Activated CD8-positive, alpha-beta T cell treated with anti-CD3 and anti-CD28 coated beads for 36 hours (primary cell): ENCODE results near the gene KHDC1. TPM values are rescaled to one million over a fixed set of nuclear protein-coding genes. Genes with fewer than 3 reads are reported as not detected.

Experiments
- ATAC-seq: fragments of 200-7000 bp; cut with Tn5 transposase; one replicate; pipeline ENCODE4 v1.10.0; 2021; ENCODE audit warnings: mild to moderate bottlenecking, moderate library complexity
- CTCF ChIA-PET: fragments of 350-600 bp; sonication (Branson Sonifier 250); formaldehyde crosslinking; loops from one replicate; lab custom pipeline; 2021; ENCODE audit warnings: antibody characterized with exemption; lab: Charles Lee
- POLR2A ChIA-PET: fragments of 350-600 bp; sonication (Branson Sonifier 250); formaldehyde crosslinking; loops from one replicate; lab custom pipeline; 2021; ENCODE audit warnings: antibody characterized with exemption; lab: Charles Lee
- DNase-seq: peaks from one replicate; pipeline ENCODE4 v3.0.0-alpha.2; 2020
- H3K27ac Mint-ChIP-seq: one replicate; pipeline ENCODE4 v1.8.0; 2021; ENCODE audit warnings: mild to moderate bottlenecking, mixed read lengths
- H3K27me3 Mint-ChIP-seq: one replicate; pipeline ENCODE4 v1.8.0; 2021; ENCODE audit warnings: mixed read lengths
- H3K36me3 Mint-ChIP-seq: one replicate; pipeline ENCODE4 v1.8.0; 2021; ENCODE audit warnings: low read depth, mixed read lengths
- H3K4me1 Mint-ChIP-seq: one replicate; pipeline ENCODE4 v1.8.0; 2021; ENCODE audit warnings: low read depth, mixed read lengths
- H3K4me3 Mint-ChIP-seq: one replicate; pipeline ENCODE4 v1.8.0; 2021; ENCODE audit warnings: mild to moderate bottlenecking, moderate library complexity, mixed read lengths
- H3K9me3 Mint-ChIP-seq: one replicate; pipeline ENCODE4 v1.8.0; 2021; ENCODE audit warnings: mixed read lengths
- intact Hi-C: fragments of 100-400 bp; cut with micrococcal nuclease; formaldehyde crosslinking; loops from one replicate; pipeline ENCODE4 v1.10.0; 2022
- total RNA-seq, 2 experiments: library from RNA; stranded (reverse); gene quantifications; one replicate each; pipeline ENCODE4 v1.2.3, GENCODE V29; 2021
- TF ChIP-seq, protein P1 (sequence below): fragments of 200-600 bp; IDR thresholded peaks from one replicate; pipeline ENCODE4 v1.8.0; 2022; ENCODE audit warnings: antibody characterized with exemption, mild to moderate bottlenecking

The KHDC1 gene
- total RNA-seq, 2 experiments from 2014 or later: 3.5 TPM

DNA sequence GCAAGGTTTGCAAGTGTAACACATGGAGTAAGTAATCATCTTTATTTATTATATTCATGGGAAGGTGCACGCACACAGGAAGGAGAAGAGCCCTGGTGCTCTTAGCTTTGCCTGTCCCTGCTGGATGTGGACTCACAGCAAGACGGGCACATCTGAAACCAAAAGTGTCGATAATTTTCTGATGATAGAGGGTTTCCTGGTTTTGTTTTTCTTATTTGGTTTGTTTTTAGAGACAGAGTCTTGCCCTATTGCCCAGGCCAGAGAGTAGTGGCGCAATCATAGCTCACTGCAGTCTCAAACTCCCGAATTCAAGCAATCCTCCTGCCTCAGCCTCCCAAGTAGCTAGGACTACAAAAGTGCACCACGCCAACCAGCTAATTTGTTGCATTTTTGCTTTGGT lies 29.9 kb downstream of the KHDC1 start:
- TF ChIP-seq, protein P1, sequence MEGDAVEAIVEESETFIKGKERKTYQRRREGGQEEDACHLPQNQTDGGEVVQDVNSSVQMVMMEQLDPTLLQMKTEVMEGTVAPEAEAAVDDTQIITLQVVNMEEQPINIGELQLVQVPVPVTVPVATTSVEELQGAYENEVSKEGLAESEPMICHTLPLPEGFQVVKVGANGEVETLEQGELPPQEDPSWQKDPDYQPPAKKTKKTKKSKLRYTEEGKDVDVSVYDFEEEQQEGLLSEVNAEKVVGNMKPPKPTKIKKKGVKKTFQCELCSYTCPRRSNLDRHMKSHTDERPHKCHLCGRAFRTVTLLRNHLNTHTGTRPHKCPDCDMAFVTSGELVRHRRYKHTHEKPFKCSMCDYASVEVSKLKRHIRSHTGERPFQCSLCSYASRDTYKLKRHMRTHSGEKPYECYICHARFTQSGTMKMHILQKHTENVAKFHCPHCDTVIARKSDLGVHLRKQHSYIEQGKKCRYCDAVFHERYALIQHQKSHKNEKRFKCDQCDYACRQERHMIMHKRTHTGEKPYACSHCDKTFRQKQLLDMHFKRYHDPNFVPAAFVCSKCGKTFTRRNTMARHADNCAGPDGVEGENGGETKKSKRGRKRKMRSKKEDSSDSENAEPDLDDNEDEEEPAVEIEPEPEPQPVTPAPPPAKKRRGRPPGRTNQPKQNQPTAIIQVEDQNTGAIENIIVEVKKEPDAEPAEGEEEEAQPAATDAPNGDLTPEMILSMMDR: no peak
- no peak for ATAC-seq
- Mint-ChIP-seq H3K9me3 (no peaks in the 10 kb centered on the region), H3K27ac (no peak overlapping the region), H3K4me3 (no peak overlapping the region), H3K27me3 (no peaks in the 10 kb centered on the region), H3K36me3 (no peaks in the 10 kb centered on the region), H3K4me1 (no peaks in the 10 kb centered on the region)
- intact Hi-C loops: no loop called here
- POLR2A ChIA-PET: no interaction called here
- CTCF ChIA-PET: interaction anchor here (1.2 kb wide), 1 partner anchor 821 kb away, joined by 3 read pairs; no protein-coding TSS in a partner anchor
- no peak for DNase-seq

DNA sequence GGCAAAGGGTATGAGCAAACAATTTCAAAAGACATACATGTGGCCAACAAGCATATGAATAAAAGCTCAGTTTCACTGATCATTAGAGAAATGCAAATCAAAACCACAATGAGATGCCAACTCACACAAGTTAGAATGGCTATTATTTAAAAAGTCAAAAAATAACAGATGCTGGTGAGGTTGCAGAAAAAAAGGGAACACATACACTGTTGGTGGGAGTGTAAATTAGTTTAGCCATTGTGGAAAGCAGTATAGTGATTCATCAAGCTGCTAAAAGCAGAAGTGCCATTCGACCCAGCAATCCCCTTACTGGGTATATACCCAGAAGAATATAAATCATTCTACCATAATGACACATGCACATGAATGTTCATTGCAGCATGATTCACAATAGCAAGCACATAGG lies 31.0 kb downstream of the KHDC1 start:
- CTCF ChIA-PET: no interaction called here
- H3K4me3 Mint-ChIP-seq: no peak overlapping the region

DNA sequence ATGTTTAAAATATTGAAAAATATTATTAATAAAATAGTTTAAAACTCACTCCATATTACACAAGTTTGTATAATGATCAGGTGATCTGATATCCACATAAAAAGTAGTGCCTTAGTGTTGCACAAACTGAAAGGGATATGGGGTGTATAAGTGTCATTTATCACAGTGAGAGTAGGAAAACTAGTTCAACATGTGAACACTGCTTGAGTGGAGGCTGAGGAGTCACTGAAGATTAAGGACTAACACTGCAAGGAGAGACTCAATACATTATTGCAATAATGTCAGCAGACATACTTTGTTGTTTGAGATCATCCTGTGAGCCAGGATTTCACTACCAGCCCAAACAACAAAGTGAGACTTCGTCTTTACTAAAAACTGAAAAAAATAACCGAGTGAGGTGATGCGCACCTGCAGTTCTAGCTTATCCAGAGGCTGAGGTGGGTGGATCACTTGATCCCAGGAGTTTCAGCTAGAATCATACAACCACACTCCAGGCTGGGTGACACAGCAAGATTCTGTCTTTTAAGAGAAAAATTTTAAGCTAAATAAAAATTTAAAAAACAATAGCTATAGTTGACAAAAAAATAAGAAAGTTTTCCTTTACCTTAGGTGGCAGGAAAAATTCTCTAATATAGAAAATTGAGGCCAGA lies 35.3 kb downstream of the KHDC1 start:
- ATAC-seq (no peak), DNase-seq (no peak)
- TF ChIP-seq, protein P1: no peak
- no peaks in the 10 kb centered on the region for H3K36me3 Mint-ChIP-seq
- H3K4me3 Mint-ChIP-seq: no peak overlapping the region
- no peaks in the 10 kb centered on the region for H3K9me3 Mint-ChIP-seq
- H3K4me1 Mint-ChIP-seq: no peaks in the 10 kb centered on the region
- H3K27ac Mint-ChIP-seq: no peak overlapping the region
- H3K27me3 Mint-ChIP-seq: peaks cover under 1% of the 10 kb centered on the region
- ChIA-PET POLR2A (no interaction called here), CTCF (no interaction called here)
- intact Hi-C loops: no loop called here

More for the DNA sequence above, 31.0 kb downstream of the KHDC1 start:
- no peaks in the 10 kb centered on the region for H3K4me1 Mint-ChIP-seq
- H3K27me3 Mint-ChIP-seq: no peaks in the 10 kb centered on the region
- TF ChIP-seq, protein P1: no peak
- H3K27ac Mint-ChIP-seq: no peak overlapping the region
- intact Hi-C loops: no loop called here
- no peaks in the 10 kb centered on the region for H3K9me3 Mint-ChIP-seq
- H3K36me3 Mint-ChIP-seq: no peaks in the 10 kb centered on the region
- POLR2A ChIA-PET: interaction anchor here (1.0 kb wide), 1 partner anchor 32 kb away, joined by 3 read pairs; no protein-coding TSS in a partner anchor
- DNase-seq (no peak), ATAC-seq (no peak)

DNA sequence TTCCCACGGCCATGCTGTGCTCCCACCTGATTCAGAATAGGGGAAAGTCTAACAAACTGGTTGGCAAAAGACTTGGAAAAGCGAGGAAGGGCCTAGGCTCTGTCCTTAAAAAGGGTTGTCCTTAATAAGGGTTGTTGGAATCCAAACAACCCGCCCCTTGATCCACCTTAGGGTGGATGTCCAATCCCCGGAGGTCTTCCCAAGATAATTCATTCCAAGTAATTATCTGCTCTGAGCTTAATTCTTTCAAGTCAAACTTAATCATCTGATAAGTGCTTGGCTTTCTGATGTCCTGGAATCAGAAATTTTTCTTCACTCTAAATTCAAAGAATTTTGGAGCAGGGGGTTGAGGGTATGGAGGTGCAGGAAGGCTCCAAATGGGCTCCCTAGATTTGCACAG lies 37.6 kb downstream of the KHDC1 start, which contains the start of gene KHDC1L:
TSS of gene KHDC1L (minus strand) at position 101 of the 400 bp plus-strand sequence. CDS start at position 13, 88 bp downstream.
- Mint-ChIP-seq H3K4me1 (no peaks in the 10 kb centered on the region), H3K27ac (no peak within 1 kb of the TSS), H3K4me3 (no peak within 1 kb of the TSS), H3K36me3 (no peaks in the 10 kb centered on the region), H3K27me3 (peaks cover 2% of the 10 kb centered on the region), H3K9me3 (no peaks in the 10 kb centered on the region)
- CTCF ChIA-PET: no interaction called here
- ATAC-seq: no peak
- POLR2A ChIA-PET: no interaction called here
- TF ChIP-seq, protein P1: no peak
- no peak for DNase-seq
- intact Hi-C loops: no loop called here

DNA sequence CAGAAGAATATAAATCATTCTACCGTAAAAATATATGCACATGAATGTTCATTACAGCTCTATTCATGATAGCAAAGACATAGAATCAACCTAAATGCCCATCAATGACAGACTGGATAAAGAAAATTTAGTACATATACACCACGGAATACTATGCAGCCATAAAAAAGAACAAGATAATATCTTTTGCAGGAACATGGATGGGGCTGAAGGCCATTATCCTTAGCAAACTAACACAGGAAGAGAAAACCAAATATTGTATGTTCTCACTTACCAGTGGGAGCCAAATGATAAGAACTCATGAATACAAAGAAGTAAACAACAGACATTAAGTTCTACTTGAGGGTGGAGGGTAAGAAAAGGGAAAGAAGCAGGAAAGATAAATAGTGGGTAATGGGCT lies 46.1 kb downstream of the KHDC1 start:
- ATAC-seq (no peak), DNase-seq (no peak)
- H3K27me3 Mint-ChIP-seq: peaks cover 1% of the 10 kb centered on the region
- H3K9me3 Mint-ChIP-seq: peaks cover 1% of the 10 kb centered on the region
- H3K4me1 Mint-ChIP-seq: no peaks in the 10 kb centered on the region
- TF ChIP-seq, protein P1: no peak
- H3K36me3 Mint-ChIP-seq: no peaks in the 10 kb centered on the region
- CTCF ChIA-PET: no interaction called here
- POLR2A ChIA-PET: interaction anchor here (0.7 kb wide), 1 partner anchor 19 kb away, joined by 3 read pairs; no protein-coding TSS in a partner anchor
- H3K27ac Mint-ChIP-seq: no peak overlapping the region
- intact Hi-C loops: no loop called here
- no peak overlapping the region for H3K4me3 Mint-ChIP-seq
